CD14-positive monocyte (primary cell): ENCODE measurements around the gene ERGIC1. TPM values are rescaled to one million over a fixed set of nuclear protein-coding genes. Genes with fewer than 3 reads are reported as not detected.

ENCODE experiments used
- DNase-seq, 3 donors: peaks; one replicate each; pipeline ENCODE4 v3.0.0-alpha.2; 2011 to 2022
- H2AFZ ChIP-seq: 2 replicates; pipeline ENCODE4 v1.6.0; 2012; ENCODE audit warnings: mild to moderate bottlenecking, low read depth, low read length, inconsistent platforms; ENCODE audit not compliant: insufficient read depth, poor library complexity, severe bottlenecking
- H3K27ac ChIP-seq, 2 donors: 1 replicate in 1 of 2; 2 replicates in 1 of 2; pipeline ENCODE4 v1.5.1; 2012 to 2013; ENCODE audit warnings: low read length in 2 of 2, control low read depth in 1 of 2, inconsistent platforms in 1 of 2, low read depth in 1 of 2, mild to moderate bottlenecking in 1 of 2
- H3K27me3 ChIP-seq, 2 donors: one replicate each; pipeline versions ENCODE4 v1.6.0 to v1.6.1; 2011 to 2013; ENCODE audit warnings: low read length in 2 of 2; ENCODE audit not compliant: control insufficient read depth in 2 of 2, insufficient read depth in 2 of 2
- H3K36me3 ChIP-seq, 2 donors: replicated peaks in 1 of 2; 1 replicate in 1 of 2; 2 replicates in 1 of 2; pipeline versions ENCODE4 v1.5.1 to v1.6.1; 2012 to 2013; ENCODE audit warnings: low read length in 2 of 2, control low read depth in 1 of 2, inconsistent platforms in 1 of 2, mild to moderate bottlenecking in 1 of 2; ENCODE audit not compliant: insufficient read depth in 2 of 2, control insufficient read depth in 1 of 2
- H3K4me1 ChIP-seq, 2 donors: 1 replicate in 1 of 2; 2 replicates in 1 of 2; pipeline versions ENCODE4 v1.5.1 to v1.6.1; 2012 to 2013; ENCODE audit warnings: low read length in 2 of 2, control low read depth in 1 of 2, inconsistent platforms in 1 of 2, mild to moderate bottlenecking in 1 of 2, moderate library complexity in 1 of 2; ENCODE audit not compliant: insufficient read depth in 2 of 2, control insufficient read depth in 1 of 2
- H3K4me2 ChIP-seq: replicated peaks from 2 replicates; pipeline ENCODE3; 2012; ENCODE audit warnings: low read length, moderate library complexity, mild to moderate bottlenecking; ENCODE audit not compliant: poor library complexity, severe bottlenecking; ENCODE audit errors: extremely low read depth
- H3K4me3 ChIP-seq, 3 experiments: fragments of 200-600 bp in 1 of 3; sonication (generic) in 1 of 3; replicated peaks in 1 of 3; 1 replicate in 2 of 3; 2 replicates in 1 of 3; pipeline ENCODE4 v1.5.1; 2011 to 2013; ENCODE audit warnings: low read length in 3 of 3, mild to moderate bottlenecking in 3 of 3, control low read depth in 2 of 3, low read depth in 2 of 3, inconsistent platforms in 1 of 3, moderate library complexity in 1 of 3
- H3K79me2 ChIP-seq: 2 replicates; pipeline ENCODE4 v1.6.0; 2012; ENCODE audit warnings: mild to moderate bottlenecking, control low read depth, inconsistent platforms, low read length, moderate library complexity; ENCODE audit not compliant: insufficient read depth
- H3K9ac ChIP-seq: 2 replicates; pipeline ENCODE4 v1.6.0; 2017; ENCODE audit warnings: low read length, mild to moderate bottlenecking; ENCODE audit not compliant: insufficient read depth, poor library complexity, severe bottlenecking
- H3K9me3 ChIP-seq, 2 donors: replicated peaks in 1 of 2; 1 replicate in 1 of 2; 2 replicates in 1 of 2; pipeline versions ENCODE4 v1.5.1 to v1.6.1; 2012 to 2013; ENCODE audit warnings: low read length in 2 of 2, control low read depth in 1 of 2; ENCODE audit not compliant: control insufficient read depth in 1 of 2, insufficient read depth in 1 of 2
- H4K20me1 ChIP-seq: 2 replicates; pipeline ENCODE4 v1.6.0; 2012; ENCODE audit warnings: mild to moderate bottlenecking, low read length, control low read depth, moderate library complexity; ENCODE audit not compliant: insufficient read depth
- H3K27ac Mint-ChIP-seq, 7 donors: one replicate each; pipeline ENCODE4 v1.8.0; 2020; ENCODE audit warnings: mild to moderate bottlenecking in 7 of 7, mixed read lengths in 7 of 7, moderate library complexity in 6 of 7, inconsistent platforms in 2 of 7
- H3K27me3 Mint-ChIP-seq, 3 donors: one replicate each; pipeline ENCODE4 v1.8.0; 2021 to 2022; ENCODE audit warnings: low read depth in 3 of 3, mild to moderate bottlenecking in 3 of 3, mixed read lengths in 3 of 3, moderate library complexity in 3 of 3, inconsistent platforms in 1 of 3
- H3K36me3 Mint-ChIP-seq, 2 donors: one replicate each; pipeline ENCODE4 v1.8.0; 2020; ENCODE audit warnings: mixed read lengths in 2 of 2, inconsistent platforms in 1 of 2, mild to moderate bottlenecking in 1 of 2
- H3K4me1 Mint-ChIP-seq: one replicate; pipeline ENCODE4 v1.8.0; 2020; ENCODE audit warnings: mild to moderate bottlenecking, mixed read lengths
- H3K4me3 Mint-ChIP-seq, 2 donors: one replicate each; pipeline ENCODE4 v1.8.0; 2020; ENCODE audit warnings: mild to moderate bottlenecking in 2 of 2, mixed read lengths in 2 of 2, moderate library complexity in 1 of 2
- H3K9me3 Mint-ChIP-seq, 7 donors: one replicate each; pipeline ENCODE4 v1.8.0; 2020 to 2022; ENCODE audit warnings: mixed read lengths in 7 of 7, mild to moderate bottlenecking in 6 of 7, moderate library complexity in 6 of 7, inconsistent platforms in 2 of 7
- WGBS: methylation state at CpG from one replicate; pipeline ENCODE4 v1.1.5; 2013; ENCODE audit warnings: missing lambda C conversion rate; ENCODE audit not compliant: insufficient coverage; 5-methylcytosine and 5-hydroxymethylcytosine counted together
- intact Hi-C, 2 donors: fragments of 100-400 bp; cut with micrococcal nuclease; formaldehyde crosslinking; loops; one replicate each; pipeline versions ENCODE4 v1.15.0 to v1.15.1; 2023
- polyA plus RNA-seq, 3 donors: library from polyadenylated mRNA; depleted of rRNA in 1 of 3; unstranded in 2 of 3; stranded (reverse) in 1 of 3; fragments of 300-500 nt in 2 of 3; fragments of >200 nt in 1 of 3; fragmentation: Illumina TruSeq in 2 of 3; gene quantifications; 1 replicate in 2 of 3; 2 replicates in 1 of 3; pipeline ENCODE4 v1.2.3, GENCODE V29; 2012 to 2021
- TF ChIP-seq, protein P1 (sequence below): fragments of 200-600 bp; IDR thresholded peaks from one replicate; pipeline ENCODE4 v1.8.0; 2022; ENCODE audit warnings: antibody characterized with exemption, mild to moderate bottlenecking

The ERGIC1 gene
- polyA plus RNA-seq, 3 donors: 28.3 to 76.2 (median 34.1) TPM

- Histone ChIP-seq H3K4me1 (peaks cover 58% of the 10 kb centered on the region in 2 donors), H3K27me3 (no peaks in the 10 kb centered on the region), H3K36me3 (no peaks in the 10 kb centered on the region), H3K4me2 (no peak overlapping the region), H4K20me1 (no peaks in the 10 kb centered on the region), H3K9me3 (no peaks in the 10 kb centered on the region), H3K27ac (peak overlapping the region; percentile 79 to 98), H3K79me2 (peaks cover 6% of the 10 kb centered on the region), H2AFZ (no peak overlapping the region), H3K4me3 (no peak overlapping the region), H3K9ac (peak overlapping the region; percentile 65)
- Mint-ChIP-seq H3K4me1 (peaks cover 59% of the 10 kb centered on the region), H3K4me3 (peak overlapping the region in 1 of 2 donors; percentile 44), H3K36me3 (peaks cover 35 to 54% of the 10 kb centered on the region in 2 donors), H3K27ac (peak overlapping the region; percentile 96 to 99 (median 99)), H3K27me3 (peaks cover 0 to 3% (median 0%) of the 10 kb centered on the region in 3 donors), H3K9me3 (peaks cover 0 to 5% (median 0%) of the 10 kb centered on the region in 7 donors)
- 40% methylated on average over 5 of the region's 8 CpGs for WGBS
- intact Hi-C loops: no loop called here
- TF ChIP-seq, protein P1, sequence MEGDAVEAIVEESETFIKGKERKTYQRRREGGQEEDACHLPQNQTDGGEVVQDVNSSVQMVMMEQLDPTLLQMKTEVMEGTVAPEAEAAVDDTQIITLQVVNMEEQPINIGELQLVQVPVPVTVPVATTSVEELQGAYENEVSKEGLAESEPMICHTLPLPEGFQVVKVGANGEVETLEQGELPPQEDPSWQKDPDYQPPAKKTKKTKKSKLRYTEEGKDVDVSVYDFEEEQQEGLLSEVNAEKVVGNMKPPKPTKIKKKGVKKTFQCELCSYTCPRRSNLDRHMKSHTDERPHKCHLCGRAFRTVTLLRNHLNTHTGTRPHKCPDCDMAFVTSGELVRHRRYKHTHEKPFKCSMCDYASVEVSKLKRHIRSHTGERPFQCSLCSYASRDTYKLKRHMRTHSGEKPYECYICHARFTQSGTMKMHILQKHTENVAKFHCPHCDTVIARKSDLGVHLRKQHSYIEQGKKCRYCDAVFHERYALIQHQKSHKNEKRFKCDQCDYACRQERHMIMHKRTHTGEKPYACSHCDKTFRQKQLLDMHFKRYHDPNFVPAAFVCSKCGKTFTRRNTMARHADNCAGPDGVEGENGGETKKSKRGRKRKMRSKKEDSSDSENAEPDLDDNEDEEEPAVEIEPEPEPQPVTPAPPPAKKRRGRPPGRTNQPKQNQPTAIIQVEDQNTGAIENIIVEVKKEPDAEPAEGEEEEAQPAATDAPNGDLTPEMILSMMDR: no peak
- DNase-seq: peak; percentile 98 to 100 (median 100)
These were observed 47.8 kb downstream of the ERGIC1 start for GRCh38 chr5:172881691-172882370.

- DNase-seq: peak in 2 of 3 donors; percentile 34 to 79
- Histone ChIP-seq H2AFZ (no peak overlapping the region), H3K4me3 (no peak overlapping the region), H4K20me1 (no peaks in the 10 kb centered on the region), H3K4me1 (peaks cover 62 to 64% of the 10 kb centered on the region in 2 donors), H3K4me2 (no peak overlapping the region), H3K79me2 (peaks cover 6% of the 10 kb centered on the region), H3K36me3 (no peaks in the 10 kb centered on the region), H3K9me3 (no peaks in the 10 kb centered on the region), H3K27ac (peak overlapping the region in 1 of 2 donors; percentile 98), H3K27me3 (no peaks in the 10 kb centered on the region), H3K9ac (peak overlapping the region; percentile 65)
- peaks cover 44 to 52% of the 10 kb centered on the region in 2 donors for H3K36me3 Mint-ChIP-seq
- H3K4me3 Mint-ChIP-seq: peak overlapping the region in 1 of 2 donors; percentile 36
- peaks cover 0 to 5% (median 0%) of the 10 kb centered on the region in 7 donors for H3K9me3 Mint-ChIP-seq
- H3K4me1 Mint-ChIP-seq: peaks cover 62% of the 10 kb centered on the region
- 51% methylated on average over 3 of the region's 3 CpGs for WGBS
- TF ChIP-seq, protein P1: no peak
- intact Hi-C loops: no loop called here
- peak overlapping the region; percentile 96 to 99 (median 99) for H3K27ac Mint-ChIP-seq
- H3K27me3 Mint-ChIP-seq: peaks cover 0 to 5% (median 0%) of the 10 kb centered on the region in 3 donors
These were observed 49.0 kb downstream of the ERGIC1 start for GRCh38 chr5:172883066-172883465.
